Vagina (tissue), 2 donors: ENCODE results near the gene HLA-DOB.

Experiments used
- CTCF ChIP-seq, 3 experiments: fragments of 450-650 bp in 2 of 3; fragments of 200-600 bp in 1 of 3; sonication (generic) in 1 of 3; IDR thresholded peaks; one replicate each; pipeline ENCODE4 v1.5.1; 2017 to 2019; ENCODE audit warnings: antibody characterized with exemption in 3 of 3, mild to moderate bottlenecking in 2 of 3, moderate library complexity in 2 of 3
- POLR2A ChIP-seq, 2 donors: fragments of 450-650 bp; IDR thresholded peaks; one replicate each; pipeline ENCODE4 v1.6.1; 2017; ENCODE audit warnings: antibody characterized with exemption in 2 of 2, mild to moderate bottlenecking in 2 of 2, moderate library complexity in 2 of 2
- POLR2AphosphoS5 ChIP-seq, 2 donors: sonication (generic); formaldehyde crosslinking; IDR thresholded peaks; one replicate each; pipeline ENCODE4 v1.9.0; 2017; ENCODE audit warnings: antibody characterized with exemption in 2 of 2, mild to moderate bottlenecking in 2 of 2, low read depth in 1 of 2; ENCODE audit not compliant: insufficient read depth in 1 of 2

- no peak for TF ChIP-seq POLR2AphosphoS5 (IDR thresholded peaks at IDR 0.05; ENCODE audit: insufficient read depth in 1 of 2, low read depth in 1 of 2)
- TF ChIP-seq POLR2A (IDR thresholded peaks at IDR 0.05), result no peak
- TF ChIP-seq CTCF (IDR thresholded peaks at IDR 0.05), result no peak
These were observed 52.8 kb downstream of the HLA-DOB start for GRCh38 chr6:32764048-32764447.
